Tibial nerve (tissue), 4 donors: ENCODE data around the gene CDHR5.

Experiments used
- EP300 ChIP-seq, 2 donors: sonication (generic); formaldehyde crosslinking; IDR thresholded peaks; one replicate each; pipeline ENCODE4 v1.6.1; 2017; ENCODE audit warnings: antibody characterized with exemption in 2 of 2, mild to moderate bottlenecking in 1 of 2
- TF ChIP-seq, protein P1 (sequence below), 5 experiments: fragments of 200-600 bp in 3 of 5; fragments of 450-650 bp in 2 of 5; sonication (generic) in 3 of 5; IDR thresholded peaks; one replicate each; pipeline ENCODE4 v1.5.1; 2016 to 2019; ENCODE audit warnings: antibody characterized with exemption in 5 of 5, mild to moderate bottlenecking in 3 of 5, moderate library complexity in 2 of 5

DNA sequence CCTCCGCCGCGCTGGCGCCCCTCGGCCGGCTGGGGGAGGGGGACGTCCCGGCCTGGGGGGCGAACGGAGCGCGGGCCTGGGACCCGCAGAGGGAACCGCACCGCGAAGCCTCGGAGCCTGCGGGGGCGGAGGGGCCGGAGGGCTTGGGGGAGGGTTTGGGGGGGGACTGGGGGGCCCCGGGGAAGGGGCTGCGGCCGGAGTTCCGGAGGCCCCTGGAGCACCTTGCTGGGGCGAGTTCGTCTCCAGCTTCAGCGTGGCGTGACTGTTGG is 2.5 kb upstream of the CDHR5 start:
- TF ChIP-seq EP300 (IDR thresholded peaks at IDR 0.05): no peak
- TF ChIP-seq, protein P1, sequence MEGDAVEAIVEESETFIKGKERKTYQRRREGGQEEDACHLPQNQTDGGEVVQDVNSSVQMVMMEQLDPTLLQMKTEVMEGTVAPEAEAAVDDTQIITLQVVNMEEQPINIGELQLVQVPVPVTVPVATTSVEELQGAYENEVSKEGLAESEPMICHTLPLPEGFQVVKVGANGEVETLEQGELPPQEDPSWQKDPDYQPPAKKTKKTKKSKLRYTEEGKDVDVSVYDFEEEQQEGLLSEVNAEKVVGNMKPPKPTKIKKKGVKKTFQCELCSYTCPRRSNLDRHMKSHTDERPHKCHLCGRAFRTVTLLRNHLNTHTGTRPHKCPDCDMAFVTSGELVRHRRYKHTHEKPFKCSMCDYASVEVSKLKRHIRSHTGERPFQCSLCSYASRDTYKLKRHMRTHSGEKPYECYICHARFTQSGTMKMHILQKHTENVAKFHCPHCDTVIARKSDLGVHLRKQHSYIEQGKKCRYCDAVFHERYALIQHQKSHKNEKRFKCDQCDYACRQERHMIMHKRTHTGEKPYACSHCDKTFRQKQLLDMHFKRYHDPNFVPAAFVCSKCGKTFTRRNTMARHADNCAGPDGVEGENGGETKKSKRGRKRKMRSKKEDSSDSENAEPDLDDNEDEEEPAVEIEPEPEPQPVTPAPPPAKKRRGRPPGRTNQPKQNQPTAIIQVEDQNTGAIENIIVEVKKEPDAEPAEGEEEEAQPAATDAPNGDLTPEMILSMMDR (IDR thresholded peaks at IDR 0.05): no peak
